ENCODE data around the gene EPB41L3.

DNA sequence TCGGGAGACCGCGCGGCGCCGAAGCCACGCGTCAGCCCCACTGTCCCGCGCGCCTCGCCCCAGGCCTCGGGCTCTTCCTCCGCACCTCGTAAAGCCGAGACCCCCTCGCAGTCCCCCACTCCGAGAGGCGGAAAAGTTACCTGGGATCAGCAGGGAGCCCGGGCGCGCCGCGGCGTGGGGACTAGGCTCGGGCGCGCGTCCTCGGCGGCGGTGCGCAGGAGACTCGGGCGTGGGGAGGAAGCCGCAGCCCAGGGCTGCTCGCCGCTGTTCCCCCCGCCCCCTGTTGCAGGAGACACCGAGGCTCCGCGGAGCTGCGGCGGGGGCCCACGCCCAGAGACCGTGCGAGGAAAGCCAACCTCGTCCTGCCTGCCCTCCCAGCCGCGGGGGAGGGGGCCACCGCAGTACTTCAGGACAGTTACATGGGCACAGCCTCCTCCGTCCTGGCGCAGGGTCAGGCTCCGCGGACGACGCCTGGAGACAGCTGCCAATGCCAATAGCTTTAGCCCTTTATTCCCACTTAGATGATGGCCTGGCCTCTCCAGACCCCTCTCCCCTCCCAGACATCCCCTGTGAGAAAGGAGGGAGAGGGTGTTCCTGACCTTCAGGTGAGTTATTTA lies at the start of gene EPB41L3:
- TF ChIP-seq, protein P1, sequence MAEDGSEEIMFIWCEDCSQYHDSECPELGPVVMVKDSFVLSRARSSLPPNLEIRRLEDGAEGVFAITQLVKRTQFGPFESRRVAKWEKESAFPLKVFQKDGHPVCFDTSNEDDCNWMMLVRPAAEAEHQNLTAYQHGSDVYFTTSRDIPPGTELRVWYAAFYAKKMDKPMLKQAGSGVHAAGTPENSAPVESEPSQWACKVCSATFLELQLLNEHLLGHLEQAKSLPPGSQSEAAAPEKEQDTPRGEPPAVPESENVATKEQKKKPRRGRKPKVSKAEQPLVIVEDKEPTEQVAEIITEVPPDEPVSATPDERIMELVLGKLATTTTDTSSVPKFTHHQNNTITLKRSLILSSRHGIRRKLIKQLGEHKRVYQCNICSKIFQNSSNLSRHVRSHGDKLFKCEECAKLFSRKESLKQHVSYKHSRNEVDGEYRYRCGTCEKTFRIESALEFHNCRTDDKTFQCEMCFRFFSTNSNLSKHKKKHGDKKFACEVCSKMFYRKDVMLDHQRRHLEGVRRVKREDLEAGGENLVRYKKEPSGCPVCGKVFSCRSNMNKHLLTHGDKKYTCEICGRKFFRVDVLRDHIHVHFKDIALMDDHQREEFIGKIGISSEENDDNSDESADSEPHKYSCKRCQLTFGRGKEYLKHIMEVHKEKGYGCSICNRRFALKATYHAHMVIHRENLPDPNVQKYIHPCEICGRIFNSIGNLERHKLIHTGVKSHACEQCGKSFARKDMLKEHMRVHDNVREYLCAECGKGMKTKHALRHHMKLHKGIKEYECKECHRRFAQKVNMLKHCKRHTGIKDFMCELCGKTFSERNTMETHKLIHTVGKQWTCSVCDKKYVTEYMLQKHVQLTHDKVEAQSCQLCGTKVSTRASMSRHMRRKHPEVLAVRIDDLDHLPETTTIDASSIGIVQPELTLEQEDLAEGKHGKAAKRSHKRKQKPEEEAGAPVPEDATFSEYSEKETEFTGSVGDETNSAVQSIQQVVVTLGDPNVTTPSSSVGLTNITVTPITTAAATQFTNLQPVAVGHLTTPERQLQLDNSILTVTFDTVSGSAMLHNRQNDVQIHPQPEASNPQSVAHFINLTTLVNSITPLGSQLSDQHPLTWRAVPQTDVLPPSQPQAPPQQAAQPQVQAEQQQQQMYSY (CRISPR knock-in tag; IDR thresholded peaks at IDR 0.05): no peak
- TF ChIP-seq, protein P2, sequence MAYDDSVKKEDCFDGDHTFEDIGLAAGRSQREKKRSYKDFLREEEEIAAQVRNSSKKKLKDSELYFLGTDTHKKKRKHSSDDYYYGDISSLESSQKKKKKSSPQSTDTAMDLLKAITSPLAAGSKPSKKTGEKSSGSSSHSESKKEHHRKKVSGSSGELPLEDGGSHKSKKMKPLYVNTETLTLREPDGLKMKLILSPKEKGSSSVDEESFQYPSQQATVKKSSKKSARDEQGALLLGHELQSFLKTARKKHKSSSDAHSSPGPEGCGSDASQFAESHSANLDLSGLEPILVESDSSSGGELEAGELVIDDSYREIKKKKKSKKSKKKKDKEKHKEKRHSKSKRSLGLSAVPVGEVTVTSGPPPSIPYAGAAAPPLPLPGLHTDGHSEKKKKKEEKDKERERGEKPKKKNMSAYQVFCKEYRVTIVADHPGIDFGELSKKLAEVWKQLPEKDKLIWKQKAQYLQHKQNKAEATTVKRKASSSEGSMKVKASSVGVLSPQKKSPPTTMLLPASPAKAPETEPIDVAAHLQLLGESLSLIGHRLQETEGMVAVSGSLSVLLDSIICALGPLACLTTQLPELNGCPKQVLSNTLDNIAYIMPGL (CRISPR knock-in tag; IDR thresholded peaks at IDR 0.05): peak; percentile 83; the same call in 1 of the 2 replicates
- no peak for TF ChIP-seq FOXK1 (CRISPR knock-in tag; IDR thresholded peaks at IDR 0.05)
- TF ChIP-seq, protein P3, sequence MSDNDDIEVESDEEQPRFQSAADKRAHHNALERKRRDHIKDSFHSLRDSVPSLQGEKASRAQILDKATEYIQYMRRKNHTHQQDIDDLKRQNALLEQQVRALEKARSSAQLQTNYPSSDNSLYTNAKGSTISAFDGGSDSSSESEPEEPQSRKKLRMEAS (CRISPR knock-in tag; IDR thresholded peaks at IDR 0.05): no peak
- TF ChIP-seq, protein P4, sequence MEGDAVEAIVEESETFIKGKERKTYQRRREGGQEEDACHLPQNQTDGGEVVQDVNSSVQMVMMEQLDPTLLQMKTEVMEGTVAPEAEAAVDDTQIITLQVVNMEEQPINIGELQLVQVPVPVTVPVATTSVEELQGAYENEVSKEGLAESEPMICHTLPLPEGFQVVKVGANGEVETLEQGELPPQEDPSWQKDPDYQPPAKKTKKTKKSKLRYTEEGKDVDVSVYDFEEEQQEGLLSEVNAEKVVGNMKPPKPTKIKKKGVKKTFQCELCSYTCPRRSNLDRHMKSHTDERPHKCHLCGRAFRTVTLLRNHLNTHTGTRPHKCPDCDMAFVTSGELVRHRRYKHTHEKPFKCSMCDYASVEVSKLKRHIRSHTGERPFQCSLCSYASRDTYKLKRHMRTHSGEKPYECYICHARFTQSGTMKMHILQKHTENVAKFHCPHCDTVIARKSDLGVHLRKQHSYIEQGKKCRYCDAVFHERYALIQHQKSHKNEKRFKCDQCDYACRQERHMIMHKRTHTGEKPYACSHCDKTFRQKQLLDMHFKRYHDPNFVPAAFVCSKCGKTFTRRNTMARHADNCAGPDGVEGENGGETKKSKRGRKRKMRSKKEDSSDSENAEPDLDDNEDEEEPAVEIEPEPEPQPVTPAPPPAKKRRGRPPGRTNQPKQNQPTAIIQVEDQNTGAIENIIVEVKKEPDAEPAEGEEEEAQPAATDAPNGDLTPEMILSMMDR (IDR thresholded peaks at IDR 0.05): no peak
- no peak for TF ChIP-seq ETV6 (CRISPR knock-in tag; IDR thresholded peaks at IDR 0.05)
- TF ChIP-seq, protein P5, sequence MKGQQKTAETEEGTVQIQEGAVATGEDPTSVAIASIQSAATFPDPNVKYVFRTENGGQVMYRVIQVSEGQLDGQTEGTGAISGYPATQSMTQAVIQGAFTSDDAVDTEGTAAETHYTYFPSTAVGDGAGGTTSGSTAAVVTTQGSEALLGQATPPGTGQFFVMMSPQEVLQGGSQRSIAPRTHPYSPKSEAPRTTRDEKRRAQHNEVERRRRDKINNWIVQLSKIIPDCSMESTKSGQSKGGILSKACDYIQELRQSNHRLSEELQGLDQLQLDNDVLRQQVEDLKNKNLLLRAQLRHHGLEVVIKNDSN (CRISPR knock-in tag; IDR thresholded peaks at IDR 0.05): no peak
- no peak for TF ChIP-seq ZNF121 (CRISPR knock-in tag; IDR thresholded peaks at IDR 0.05)
- no peak for TF ChIP-seq CREM (CRISPR knock-in tag; IDR thresholded peaks at IDR 0.05)
- no peak for TF ChIP-seq ZNF232 (CRISPR knock-in tag; IDR thresholded peaks at IDR 0.05)
- no peak for TF ChIP-seq GABPB1 (CRISPR knock-in tag; IDR thresholded peaks at IDR 0.05)
